WTC11 (cell line): ENCODE measurements around the gene PLCXD1. TPM values are rescaled to one million over a fixed set of nuclear protein-coding genes. Genes with fewer than 3 reads are reported as not detected.

Experiments
- ATAC-seq: fragments of 200-7000 bp; cut with Tn5 transposase; 2 replicates; pipeline ENCODE4 v1.10.0; 2021; ENCODE audit warnings: mild to moderate bottlenecking, moderate library complexity
- CTCF ChIA-PET: fragments of 300-600 bp; sonication (Branson Sonifier 250); formaldehyde crosslinking; loops from one replicate; lab custom pipeline; 2021; ENCODE audit warnings: antibody characterized with exemption; lab: Charles Lee
- POLR2A ChIA-PET: fragments of 350-600 bp; sonication (Branson Sonifier 250); formaldehyde crosslinking; loops from one replicate; lab custom pipeline; 2021; ENCODE audit warnings: antibody characterized with exemption; lab: Charles Lee
- DNase-seq: peaks from one replicate; pipeline ENCODE4 v3.0.0; 2021; ENCODE audit warnings: low spot score
- H3K27ac Mint-ChIP-seq: 2 replicates; pipeline ENCODE4 v1.8.0; 2021; ENCODE audit warnings: mixed read lengths
- H3K27me3 Mint-ChIP-seq: 2 replicates; pipeline ENCODE4 v1.8.0; 2021; ENCODE audit warnings: low read depth, mild to moderate bottlenecking, moderate library complexity, mixed read lengths
- H3K36me3 Mint-ChIP-seq: 2 replicates; pipeline ENCODE4 v1.8.0; 2021; ENCODE audit warnings: mixed read lengths
- H3K4me1 Mint-ChIP-seq: 2 replicates; pipeline ENCODE4 v1.8.0; 2022; ENCODE audit warnings: mixed read lengths
- H3K4me3 Mint-ChIP-seq: 2 replicates; pipeline ENCODE4 v1.8.0; 2021; ENCODE audit warnings: mild to moderate bottlenecking, moderate library complexity, mixed read lengths
- H3K9me3 Mint-ChIP-seq: 2 replicates; pipeline ENCODE4 v1.8.0; 2021; ENCODE audit warnings: mixed read lengths
- ATF1 ChIP-seq: sonication (generic); formaldehyde crosslinking; IDR thresholded peaks from 2 replicates; pipeline ENCODE4 v1.8.1; 2023; ENCODE audit warnings: mild to moderate bottlenecking, moderate library complexity, missing genetic modification reagents
- CREM ChIP-seq: sonication (generic); formaldehyde crosslinking; IDR thresholded peaks from 2 replicates; pipeline ENCODE4 v1.8.1; 2022; ENCODE audit warnings: mild to moderate bottlenecking, missing genetic modification reagents, moderate library complexity
- ETV6 ChIP-seq: sonication (generic); formaldehyde crosslinking; IDR thresholded peaks from 2 replicates; pipeline ENCODE4 v1.8.1; 2022; ENCODE audit warnings: mild to moderate bottlenecking, missing genetic modification reagents
- FOXK1 ChIP-seq: sonication (generic); formaldehyde crosslinking; IDR thresholded peaks from 2 replicates; pipeline ENCODE4 v1.8.0; 2022; ENCODE audit warnings: mild to moderate bottlenecking, moderate library complexity, missing genetic modification reagents
- GTF2I ChIP-seq: fragments of 250-450 bp; sonication (Bioruptor Pico); conservative IDR thresholded peaks from 2 replicates; pipeline ENCODE4 v1.4.0; 2021; ENCODE audit warnings: mild to moderate bottlenecking
- KAT7 ChIP-seq: sonication (generic); formaldehyde crosslinking; IDR thresholded peaks from 2 replicates; pipeline ENCODE4 v1.8.1; 2023; ENCODE audit warnings: missing genetic modification reagents, mild to moderate bottlenecking, borderline replicate concordance
- MXD4 ChIP-seq: fragments of 250-450 bp; sonication (Bioruptor Pico); IDR thresholded peaks from 2 replicates; pipeline ENCODE4 v1.8.0; 2021; ENCODE audit warnings: mild to moderate bottlenecking, moderate library complexity, borderline replicate concordance
- SMAD4 ChIP-seq: sonication (generic); formaldehyde crosslinking; IDR thresholded peaks from 2 replicates; pipeline ENCODE4 v1.8.0; 2022; ENCODE audit warnings: mild to moderate bottlenecking, missing genetic modification reagents
- ZNF121 ChIP-seq: sonication (generic); formaldehyde crosslinking; IDR thresholded peaks from 2 replicates; pipeline ENCODE4 v1.8.0; 2023; ENCODE audit warnings: missing genetic modification reagents
- ZNF232 ChIP-seq: sonication (generic); formaldehyde crosslinking; IDR thresholded peaks from 2 replicates; pipeline ENCODE4 v1.8.0; 2022; ENCODE audit warnings: mild to moderate bottlenecking, missing genetic modification reagents
- ZNF396 ChIP-seq: fragments of 250-450 bp; sonication (Bioruptor Pico); IDR thresholded peaks from 2 replicates; pipeline ENCODE4 v1.8.0; 2021; ENCODE audit warnings: mild to moderate bottlenecking, moderate library complexity, borderline replicate concordance
- total RNA-seq: library from RNA; stranded (reverse); gene quantifications from 3 replicates; pipeline ENCODE4 v1.2.3, GENCODE V29; 2021
- TF ChIP-seq, protein P1 (sequence below): sonication (generic); formaldehyde crosslinking; IDR thresholded peaks from 2 replicates; pipeline ENCODE4 v1.8.0; 2023; ENCODE audit warnings: missing genetic modification reagents, mild to moderate bottlenecking, borderline replicate concordance
- TF ChIP-seq, protein P2 (sequence below): fragments of 250-450 bp; sonication (Bioruptor Pico); IDR thresholded peaks from 2 replicates; pipeline ENCODE4 v1.9.0; 2021; ENCODE audit warnings: moderate library complexity, mild to moderate bottlenecking, inconsistent platforms, borderline replicate concordance
- TF ChIP-seq, protein P3 (sequence below): sonication (generic); formaldehyde crosslinking; IDR thresholded peaks from 2 replicates; pipeline ENCODE4 v1.8.1; 2022; ENCODE audit warnings: low read depth, missing genetic modification reagents, borderline replicate concordance
- TF ChIP-seq, protein P4 (sequence below): fragments of 250-450 bp; sonication (Bioruptor Pico); IDR thresholded peaks from 2 replicates; pipeline ENCODE4 v1.9.0; 2021; ENCODE audit warnings: mild to moderate bottlenecking
- TF ChIP-seq, protein P5 (sequence below): sonication (generic); formaldehyde crosslinking; IDR thresholded peaks from 2 replicates; pipeline ENCODE4 v1.8.1; 2022; ENCODE audit warnings: low read depth, mild to moderate bottlenecking, moderate library complexity, missing genetic modification reagents, borderline replicate concordance
- TF ChIP-seq, protein P6 (sequence below): sonication (generic); formaldehyde crosslinking; IDR thresholded peaks from 2 replicates; pipeline ENCODE4 v1.8.0; 2022; ENCODE audit warnings: mild to moderate bottlenecking, missing genetic modification reagents

PLCXD1 gene
- total RNA-seq, 1 experiment from 2014 or later = 131 TPM

DNA sequence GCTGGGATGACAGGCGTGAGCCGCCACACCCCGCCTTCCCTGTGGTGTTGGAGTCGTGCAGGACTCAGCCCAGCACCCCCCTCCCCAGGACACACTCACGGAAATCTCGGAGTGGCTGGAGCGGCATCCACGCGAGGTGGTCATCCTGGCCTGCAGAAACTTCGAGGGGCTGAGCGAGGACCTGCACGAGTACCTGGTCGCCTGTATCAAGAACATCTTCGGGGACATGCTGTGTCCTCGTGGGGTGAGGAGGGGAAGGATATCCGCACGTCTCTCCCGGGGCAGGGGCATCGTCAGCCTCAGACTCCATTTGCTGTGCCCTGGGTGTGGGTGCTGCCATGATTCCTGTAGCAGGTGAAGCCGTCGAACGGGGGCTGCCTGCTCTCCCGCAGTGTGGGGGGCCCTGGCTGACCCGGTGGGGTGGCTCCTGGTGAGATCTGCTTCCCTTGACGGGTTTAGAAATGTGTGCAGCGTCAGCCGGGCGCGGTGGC, 10.3 kb downstream of the PLCXD1 start:
- no peaks in the 10 kb centered on the region for H3K27me3 Mint-ChIP-seq
- ATAC-seq = no peak
- no peaks in the 10 kb centered on the region for H3K9me3 Mint-ChIP-seq
- H3K36me3 Mint-ChIP-seq = peaks cover 74% of the 10 kb centered on the region
- CTCF ChIA-PET = no interaction called here
- POLR2A ChIA-PET = no interaction called here
- H3K4me1 Mint-ChIP-seq = no peaks in the 10 kb centered on the region
- no peak for DNase-seq
- no peak overlapping the region for H3K27ac Mint-ChIP-seq
- H3K4me3 Mint-ChIP-seq = no peak overlapping the region
- TF ChIP-seq, protein P1, sequence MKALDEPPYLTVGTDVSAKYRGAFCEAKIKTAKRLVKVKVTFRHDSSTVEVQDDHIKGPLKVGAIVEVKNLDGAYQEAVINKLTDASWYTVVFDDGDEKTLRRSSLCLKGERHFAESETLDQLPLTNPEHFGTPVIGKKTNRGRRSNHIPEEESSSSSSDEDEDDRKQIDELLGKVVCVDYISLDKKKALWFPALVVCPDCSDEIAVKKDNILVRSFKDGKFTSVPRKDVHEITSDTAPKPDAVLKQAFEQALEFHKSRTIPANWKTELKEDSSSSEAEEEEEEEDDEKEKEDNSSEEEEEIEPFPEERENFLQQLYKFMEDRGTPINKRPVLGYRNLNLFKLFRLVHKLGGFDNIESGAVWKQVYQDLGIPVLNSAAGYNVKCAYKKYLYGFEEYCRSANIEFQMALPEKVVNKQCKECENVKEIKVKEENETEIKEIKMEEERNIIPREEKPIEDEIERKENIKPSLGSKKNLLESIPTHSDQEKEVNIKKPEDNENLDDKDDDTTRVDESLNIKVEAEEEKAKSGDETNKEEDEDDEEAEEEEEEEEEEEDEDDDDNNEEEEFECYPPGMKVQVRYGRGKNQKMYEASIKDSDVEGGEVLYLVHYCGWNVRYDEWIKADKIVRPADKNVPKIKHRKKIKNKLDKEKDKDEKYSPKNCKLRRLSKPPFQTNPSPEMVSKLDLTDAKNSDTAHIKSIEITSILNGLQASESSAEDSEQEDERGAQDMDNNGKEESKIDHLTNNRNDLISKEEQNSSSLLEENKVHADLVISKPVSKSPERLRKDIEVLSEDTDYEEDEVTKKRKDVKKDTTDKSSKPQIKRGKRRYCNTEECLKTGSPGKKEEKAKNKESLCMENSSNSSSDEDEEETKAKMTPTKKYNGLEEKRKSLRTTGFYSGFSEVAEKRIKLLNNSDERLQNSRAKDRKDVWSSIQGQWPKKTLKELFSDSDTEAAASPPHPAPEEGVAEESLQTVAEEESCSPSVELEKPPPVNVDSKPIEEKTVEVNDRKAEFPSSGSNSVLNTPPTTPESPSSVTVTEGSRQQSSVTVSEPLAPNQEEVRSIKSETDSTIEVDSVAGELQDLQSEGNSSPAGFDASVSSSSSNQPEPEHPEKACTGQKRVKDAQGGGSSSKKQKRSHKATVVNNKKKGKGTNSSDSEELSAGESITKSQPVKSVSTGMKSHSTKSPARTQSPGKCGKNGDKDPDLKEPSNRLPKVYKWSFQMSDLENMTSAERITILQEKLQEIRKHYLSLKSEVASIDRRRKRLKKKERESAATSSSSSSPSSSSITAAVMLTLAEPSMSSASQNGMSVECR (CRISPR knock-in tag) = no peak
- no peak for TF ChIP-seq ZNF396 (CRISPR knock-in tag)

DNA sequence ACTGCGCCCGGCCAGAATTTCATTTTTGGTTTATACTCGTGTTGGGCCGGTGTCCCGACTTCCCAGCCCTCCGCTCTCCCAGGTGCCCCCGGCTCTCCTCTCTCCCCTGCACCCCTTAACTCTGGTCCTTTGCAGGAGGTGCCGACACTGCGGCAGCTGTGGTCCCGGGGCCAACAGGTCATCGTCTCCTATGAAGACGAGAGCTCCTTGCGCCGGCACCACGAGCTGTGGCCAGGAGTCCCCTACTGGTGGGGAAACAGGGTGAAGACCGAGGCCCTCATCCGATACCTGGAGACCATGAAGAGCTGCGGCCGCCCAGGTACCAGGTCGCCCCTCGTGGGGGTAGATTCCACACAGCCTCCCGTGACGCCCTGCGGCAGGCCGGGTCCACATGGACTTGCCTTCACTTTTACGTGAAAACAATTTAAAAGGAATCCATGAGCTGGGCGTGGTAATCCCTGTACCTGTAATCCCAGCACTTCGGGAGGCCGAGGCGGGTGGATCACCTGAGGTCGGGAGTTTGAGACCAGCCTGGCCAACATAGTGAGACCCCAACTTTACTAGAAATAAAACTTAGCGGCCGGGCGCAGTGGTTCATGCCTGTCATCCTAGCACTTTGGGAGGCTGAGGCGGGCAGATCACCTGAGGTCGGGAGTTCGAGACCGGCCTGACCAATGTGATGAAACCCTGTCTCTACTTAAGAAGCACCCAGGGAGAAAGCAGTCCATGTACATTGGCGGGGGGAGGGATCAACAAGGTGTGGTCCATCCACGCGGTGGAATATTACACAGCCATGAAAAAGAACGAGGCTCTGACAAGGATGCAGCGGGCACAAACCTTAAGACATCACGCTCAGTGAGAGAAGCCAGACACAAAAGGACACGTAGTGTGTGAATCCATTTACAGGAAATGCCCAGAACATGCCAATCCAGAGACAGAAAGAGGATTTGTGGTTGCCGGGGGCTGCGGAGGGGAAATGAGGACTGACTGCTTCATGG, 12.0 kb downstream of the PLCXD1 start:
- H3K9me3 Mint-ChIP-seq = no peaks in the 10 kb centered on the region
- H3K4me1 Mint-ChIP-seq = no peaks in the 10 kb centered on the region
- no peak overlapping the region for H3K27ac Mint-ChIP-seq
- peaks cover 68% of the 10 kb centered on the region for H3K36me3 Mint-ChIP-seq
- no peak for ATAC-seq
- TF ChIP-seq CREM (CRISPR knock-in tag) (no peak), ZNF232 (CRISPR knock-in tag) (no peak), ZNF121 (CRISPR knock-in tag) (peak; percentile 94), GTF2I (CRISPR knock-in tag) (peak; percentile 62; the same call in 1 of the 2 replicates)
- TF ChIP-seq, protein P2, sequence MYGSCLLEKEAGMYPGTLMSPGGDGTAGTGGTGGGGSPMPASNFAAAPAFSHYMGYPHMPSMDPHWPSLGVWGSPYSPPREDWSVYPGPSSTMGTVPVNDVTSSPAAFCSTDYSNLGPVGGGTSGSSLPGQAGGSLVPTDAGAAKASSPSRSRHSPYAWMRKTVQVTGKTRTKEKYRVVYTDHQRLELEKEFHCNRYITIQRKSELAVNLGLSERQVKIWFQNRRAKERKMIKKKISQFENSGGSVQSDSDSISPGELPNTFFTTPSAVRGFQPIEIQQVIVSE (CRISPR knock-in tag) = no peak
- TF ChIP-seq, protein P3, sequence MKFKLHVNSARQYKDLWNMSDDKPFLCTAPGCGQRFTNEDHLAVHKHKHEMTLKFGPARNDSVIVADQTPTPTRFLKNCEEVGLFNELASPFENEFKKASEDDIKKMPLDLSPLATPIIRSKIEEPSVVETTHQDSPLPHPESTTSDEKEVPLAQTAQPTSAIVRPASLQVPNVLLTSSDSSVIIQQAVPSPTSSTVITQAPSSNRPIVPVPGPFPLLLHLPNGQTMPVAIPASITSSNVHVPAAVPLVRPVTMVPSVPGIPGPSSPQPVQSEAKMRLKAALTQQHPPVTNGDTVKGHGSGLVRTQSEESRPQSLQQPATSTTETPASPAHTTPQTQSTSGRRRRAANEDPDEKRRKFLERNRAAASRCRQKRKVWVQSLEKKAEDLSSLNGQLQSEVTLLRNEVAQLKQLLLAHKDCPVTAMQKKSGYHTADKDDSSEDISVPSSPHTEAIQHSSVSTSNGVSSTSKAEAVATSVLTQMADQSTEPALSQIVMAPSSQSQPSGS = no peak
- no peak for DNase-seq
- CTCF ChIA-PET = no interaction called here
- no peak overlapping the region for H3K4me3 Mint-ChIP-seq
- no peaks in the 10 kb centered on the region for H3K27me3 Mint-ChIP-seq
- POLR2A ChIA-PET = no interaction called here

DNA sequence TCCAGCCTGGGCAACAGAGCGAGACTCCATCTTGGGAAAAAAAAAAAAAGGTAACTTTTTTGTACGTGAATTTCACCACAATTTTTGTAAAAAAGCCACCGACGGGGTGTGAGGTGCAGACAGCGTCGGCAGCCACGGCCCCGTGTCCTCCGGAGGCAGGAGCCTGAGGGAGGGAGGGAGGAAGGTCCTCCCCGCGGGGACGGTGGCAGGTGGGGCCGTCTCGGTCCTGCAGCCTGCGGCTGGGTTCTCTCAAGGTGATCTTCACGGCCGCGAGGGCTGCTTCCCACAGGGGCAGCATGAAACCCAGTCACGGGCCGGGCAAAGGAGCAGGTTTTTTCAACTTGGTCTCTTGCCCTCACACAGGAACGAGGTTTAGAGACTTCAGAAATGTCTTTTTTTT, 14.0 kb downstream of the PLCXD1 start:
- ATAC-seq (no peak), DNase-seq (no peak)
- Mint-ChIP-seq H3K27me3 (no peaks in the 10 kb centered on the region), H3K4me3 (no peak overlapping the region), H3K36me3 (peaks cover 65% of the 10 kb centered on the region), H3K9me3 (no peaks in the 10 kb centered on the region), H3K27ac (no peak overlapping the region), H3K4me1 (no peaks in the 10 kb centered on the region)
- ChIA-PET POLR2A (no interaction called here), CTCF (no interaction called here)
- no peak for TF ChIP-seq SMAD4
- no peak for TF ChIP-seq MXD4 (CRISPR knock-in tag)
- TF ChIP-seq ETV6 (CRISPR knock-in tag) = no peak
- TF ChIP-seq, protein P4, sequence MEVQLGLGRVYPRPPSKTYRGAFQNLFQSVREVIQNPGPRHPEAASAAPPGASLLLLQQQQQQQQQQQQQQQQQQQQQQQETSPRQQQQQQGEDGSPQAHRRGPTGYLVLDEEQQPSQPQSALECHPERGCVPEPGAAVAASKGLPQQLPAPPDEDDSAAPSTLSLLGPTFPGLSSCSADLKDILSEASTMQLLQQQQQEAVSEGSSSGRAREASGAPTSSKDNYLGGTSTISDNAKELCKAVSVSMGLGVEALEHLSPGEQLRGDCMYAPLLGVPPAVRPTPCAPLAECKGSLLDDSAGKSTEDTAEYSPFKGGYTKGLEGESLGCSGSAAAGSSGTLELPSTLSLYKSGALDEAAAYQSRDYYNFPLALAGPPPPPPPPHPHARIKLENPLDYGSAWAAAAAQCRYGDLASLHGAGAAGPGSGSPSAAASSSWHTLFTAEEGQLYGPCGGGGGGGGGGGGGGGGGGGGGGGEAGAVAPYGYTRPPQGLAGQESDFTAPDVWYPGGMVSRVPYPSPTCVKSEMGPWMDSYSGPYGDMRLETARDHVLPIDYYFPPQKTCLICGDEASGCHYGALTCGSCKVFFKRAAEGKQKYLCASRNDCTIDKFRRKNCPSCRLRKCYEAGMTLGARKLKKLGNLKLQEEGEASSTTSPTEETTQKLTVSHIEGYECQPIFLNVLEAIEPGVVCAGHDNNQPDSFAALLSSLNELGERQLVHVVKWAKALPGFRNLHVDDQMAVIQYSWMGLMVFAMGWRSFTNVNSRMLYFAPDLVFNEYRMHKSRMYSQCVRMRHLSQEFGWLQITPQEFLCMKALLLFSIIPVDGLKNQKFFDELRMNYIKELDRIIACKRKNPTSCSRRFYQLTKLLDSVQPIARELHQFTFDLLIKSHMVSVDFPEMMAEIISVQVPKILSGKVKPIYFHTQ = no peak
- no peak for TF ChIP-seq FOXK1
- TF ChIP-seq ATF1 (CRISPR knock-in tag) = no peak
- TF ChIP-seq, protein P5, sequence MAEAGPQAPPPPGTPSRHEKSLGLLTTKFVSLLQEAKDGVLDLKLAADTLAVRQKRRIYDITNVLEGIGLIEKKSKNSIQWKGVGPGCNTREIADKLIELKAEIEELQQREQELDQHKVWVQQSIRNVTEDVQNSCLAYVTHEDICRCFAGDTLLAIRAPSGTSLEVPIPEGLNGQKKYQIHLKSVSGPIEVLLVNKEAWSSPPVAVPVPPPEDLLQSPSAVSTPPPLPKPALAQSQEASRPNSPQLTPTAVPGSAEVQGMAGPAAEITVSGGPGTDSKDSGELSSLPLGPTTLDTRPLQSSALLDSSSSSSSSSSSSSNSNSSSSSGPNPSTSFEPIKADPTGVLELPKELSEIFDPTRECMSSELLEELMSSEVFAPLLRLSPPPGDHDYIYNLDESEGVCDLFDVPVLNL (CRISPR knock-in tag) = no peak
- no peak for TF ChIP-seq KAT7 (CRISPR knock-in tag)
- TF ChIP-seq ZNF121 (CRISPR knock-in tag) = no peak
- TF ChIP-seq, protein P6, sequence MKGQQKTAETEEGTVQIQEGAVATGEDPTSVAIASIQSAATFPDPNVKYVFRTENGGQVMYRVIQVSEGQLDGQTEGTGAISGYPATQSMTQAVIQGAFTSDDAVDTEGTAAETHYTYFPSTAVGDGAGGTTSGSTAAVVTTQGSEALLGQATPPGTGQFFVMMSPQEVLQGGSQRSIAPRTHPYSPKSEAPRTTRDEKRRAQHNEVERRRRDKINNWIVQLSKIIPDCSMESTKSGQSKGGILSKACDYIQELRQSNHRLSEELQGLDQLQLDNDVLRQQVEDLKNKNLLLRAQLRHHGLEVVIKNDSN (CRISPR knock-in tag) = no peak
